HCT116 (cell line): Measurements from ENCODE around the gene WDR17. TPM values are rescaled to one million over a fixed set of nuclear protein-coding genes. Genes with fewer than 3 reads are reported as not detected.

Experiments used
- ATAC-seq: fragments of 200-7000 bp; cut with Tn5 transposase; 2 replicates; pipeline ENCODE4 v1.9.1; 2020; ENCODE audit warnings: mild to moderate bottlenecking, moderate library complexity
- BruUV-seq: library from RNA; stranded (reverse); fragments of 400-500 nt; replicated peaks from 2 replicates; lab custom pipeline; 2021; lab: Mats Ljungman, UMichigan
- CTCF ChIA-PET: fragments of 300-600 bp; sonication (Branson Sonifier 250); formaldehyde crosslinking; loops from one replicate; lab custom pipeline; 2021; ENCODE audit warnings: antibody characterized with exemption; lab: Charles Lee
- POLR2A ChIA-PET: fragments of 300-600, 350-600 bp; sonication (Branson Sonifier 250); formaldehyde crosslinking; loops from one replicate; lab custom pipeline; 2021; ENCODE audit warnings: antibody characterized with exemption; lab: Charles Lee
- RAD21 ChIA-PET, 2 experiments: fragments of 300-600 bp; sonication (Branson Sonifier 250); formaldehyde crosslinking; loops; one replicate each; lab custom pipeline; 2023; ENCODE audit warnings: low total read pairs in 2 of 2; ENCODE audit not compliant: uncharacterized antibody in 2 of 2, unreplicated experiment in 2 of 2, low non-redundant PET in 1 of 2; lab: Charles Lee
- DNase-seq: peaks from one replicate; pipeline ENCODE4 v3.0.0-alpha.2; 2010; ENCODE audit warnings: low read depth, low spot score
- H2AFZ ChIP-seq: fragments of 200-600 bp; shearing (Covaris generic), sonication (generic); 2 replicates; pipeline ENCODE4 v1.6.1; 2017; ENCODE audit warnings: low read depth, mixed run types, mixed read lengths, antibody characterized with exemption, low read length; ENCODE audit not compliant: poor library complexity, severe bottlenecking
- H3K27ac ChIP-seq: 2 replicates; pipeline ENCODE4 v1.5.1; 2012; ENCODE audit warnings: low read depth, low read length
- H3K27me3 ChIP-seq: fragments of 200-600 bp; sonication (generic); 2 replicates; pipeline ENCODE4 v1.6.1; 2016; ENCODE audit warnings: mixed run types, low read length, mixed read lengths; ENCODE audit not compliant: insufficient read depth
- H3K36me3 ChIP-seq, 2 experiments: fragments of 200-500 bp in 1 of 2; fragments of 200-600 bp in 1 of 2; sonication (Bioruptor generic) in 1 of 2; sonication (generic) in 1 of 2; 2 replicates each; pipeline versions ENCODE4 v1.5.1 to v1.6.1; 2014 to 2016; ENCODE audit warnings: low read length in 2 of 2, inconsistent platforms in 1 of 2, mixed read lengths in 1 of 2, mixed run types in 1 of 2; ENCODE audit not compliant: insufficient read depth in 2 of 2, control insufficient read depth in 1 of 2
- H3K4me1 ChIP-seq, 2 experiments: fragments of 200-600 bp in 1 of 2; sonication (generic) in 1 of 2; 2 replicates each; pipeline versions ENCODE4 v1.5.1 to v1.6.1; 2012 to 2017; ENCODE audit warnings: low read length in 2 of 2, inconsistent platforms in 1 of 2, mild to moderate bottlenecking in 1 of 2, mixed read lengths in 1 of 2, mixed run types in 1 of 2, moderate library complexity in 1 of 2; ENCODE audit not compliant: insufficient read depth in 2 of 2, control insufficient read depth in 1 of 2
- H3K4me2 ChIP-seq: fragments of 200-600 bp; sonication (generic); 2 replicates; pipeline ENCODE4 v1.6.1; 2017; ENCODE audit warnings: mixed run types, low read length, mixed read lengths
- H3K4me3 ChIP-seq, 2 experiments: fragments of 200-600 bp in 1 of 2; sonication (generic) in 1 of 2; replicated peaks in 1 of 2; 2 replicates each; pipeline ENCODE4 v1.5.1; 2011 to 2016; ENCODE audit warnings: low read length in 2 of 2, control low read depth in 1 of 2, low read depth in 1 of 2, mild to moderate bottlenecking in 1 of 2, mixed read lengths in 1 of 2, mixed run types in 1 of 2
- H3K79me2 ChIP-seq: fragments of 200-600 bp; sonication (generic); 2 replicates; pipeline ENCODE4 v1.6.1; 2017; ENCODE audit warnings: mild to moderate bottlenecking, mixed run types, low read length, moderate library complexity, mixed read lengths; ENCODE audit not compliant: insufficient read depth
- H3K9ac ChIP-seq: fragments of 200-600 bp; sonication (generic); 2 replicates; pipeline ENCODE4 v1.6.1; 2016; ENCODE audit warnings: low read length, mixed read lengths
- H3K9me2 ChIP-seq: fragments of 200-600 bp; sonication (generic), shearing (Covaris generic); 2 replicates; pipeline ENCODE4 v1.6.1; 2017; ENCODE audit warnings: mixed run types, mild to moderate bottlenecking, moderate library complexity; ENCODE audit not compliant: insufficient read depth
- H3K9me3 ChIP-seq, 2 experiments: fragments of 200-500 bp in 1 of 2; fragments of 200-600 bp in 1 of 2; sonication (Bioruptor generic) in 1 of 2; sonication (generic) in 1 of 2; 2 replicates each; pipeline ENCODE4 v1.6.1; 2014 to 2017; ENCODE audit warnings: low read length in 2 of 2, mixed read lengths in 2 of 2, inconsistent platforms in 1 of 2, low read depth in 1 of 2, mild to moderate bottlenecking in 1 of 2, mixed run types in 1 of 2, moderate library complexity in 1 of 2; ENCODE audit not compliant: control insufficient read depth in 1 of 2, insufficient read depth in 1 of 2
- H4K20me1 ChIP-seq: fragments of 200-600 bp; sonication (generic), shearing (Covaris generic); 2 replicates; pipeline ENCODE4 v1.6.1; 2017; ENCODE audit warnings: mixed run types, mild to moderate bottlenecking, moderate library complexity; ENCODE audit not compliant: insufficient read depth
- CEBPB ChIP-seq: IDR thresholded peaks from 2 replicates; pipeline ENCODE4 v1.6.1; 2012; ENCODE audit warnings: low read depth
- EGR1 ChIP-seq: IDR thresholded peaks from 2 replicates; pipeline ENCODE4 v1.6.1; 2012; ENCODE audit warnings: low read depth
- EZH2 ChIP-seq: fragments of 200-600 bp; sonication (generic); IDR thresholded peaks from 2 replicates; pipeline ENCODE4 v1.6.1; 2017; ENCODE audit warnings: antibody characterized with exemption, mixed run types
- EZH2phosphoT487 ChIP-seq: fragments of 200-600 bp; IDR thresholded peaks from 2 replicates; pipeline ENCODE4 v1.6.1; 2018; ENCODE audit warnings: antibody characterized with exemption, borderline replicate concordance
- FOSL1 ChIP-seq: IDR thresholded peaks from 2 replicates; pipeline ENCODE4 v1.6.1; 2012; ENCODE audit warnings: low read depth
- JUND ChIP-seq: IDR thresholded peaks from 2 replicates; pipeline ENCODE4 v1.6.1; 2012
- POLR2AphosphoS5 ChIP-seq: IDR thresholded peaks from 2 replicates; pipeline ENCODE4 v1.6.1; 2011; ENCODE audit warnings: mild to moderate bottlenecking, low read depth, low read length, moderate library complexity
- SIN3A ChIP-seq: IDR thresholded peaks from 2 replicates; pipeline ENCODE4 v1.6.1; 2012; ENCODE audit warnings: low read depth
- SP1 ChIP-seq: IDR thresholded peaks from 2 replicates; pipeline ENCODE4 v1.6.1; 2012; ENCODE audit warnings: low read depth
- YY1 ChIP-seq: IDR thresholded peaks from 2 replicates; pipeline ENCODE4 v1.6.1; 2011; ENCODE audit warnings: low read length, low read depth, moderate library complexity, mild to moderate bottlenecking; ENCODE audit not compliant: insufficient replicate concordance; ENCODE audit errors: extremely low read depth
- intact Hi-C: fragments of 100-400 bp; cut with micrococcal nuclease; formaldehyde crosslinking; loops from 2 replicates; pipeline ENCODE4 v1.10.0; 2022
- total RNA-seq: library from RNA; stranded (reverse); gene quantifications from one replicate; pipeline ENCODE4 v1.2.1, GENCODE V29; 2021; ENCODE audit not compliant: unreplicated experiment
- TF ChIP-seq, protein P1 (sequence below): IDR thresholded peaks from 2 replicates; pipeline ENCODE4 v1.6.1; 2012
- TF ChIP-seq, protein P2 (sequence below): IDR thresholded peaks from 2 replicates; pipeline ENCODE4 v1.6.1; 2011; ENCODE audit warnings: mild to moderate bottlenecking, low read length, moderate library complexity; ENCODE audit not compliant: insufficient replicate concordance; ENCODE audit errors: extremely low read depth
- TF ChIP-seq, protein P3 (sequence below): IDR thresholded peaks from 2 replicates; pipeline ENCODE4 v1.6.1; 2012

Gene WDR17
- total RNA-seq, 1 experiment from 2014 or later = 0.20 TPM

DNA sequence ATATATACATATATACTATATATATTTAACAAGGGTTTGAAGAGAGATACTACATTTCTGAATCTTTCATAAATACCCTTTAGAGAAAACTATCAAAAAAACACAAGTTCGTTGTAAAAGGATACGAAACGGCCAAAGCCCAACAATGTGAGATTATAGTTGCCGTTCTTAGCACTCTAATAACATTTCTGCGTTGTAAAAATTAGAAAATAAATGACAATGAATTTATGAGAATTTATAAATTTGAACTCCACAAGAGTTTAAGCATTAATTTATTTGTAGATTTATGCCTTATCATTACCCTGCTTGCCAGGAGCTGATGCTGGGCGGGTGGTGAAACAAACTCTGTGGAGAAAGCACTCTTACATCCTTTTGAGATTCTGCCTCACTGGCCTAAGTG is 1.1 kb downstream of the WDR17 start:
- POLR2A ChIA-PET = no interaction called here

More for the DNA sequence above, 1.1 kb downstream of the WDR17 start:
- Histone ChIP-seq H3K4me3 (no peak overlapping the region), H3K4me2 (no peak overlapping the region), H3K79me2 (no peaks in the 10 kb centered on the region), H4K20me1 (no peaks in the 10 kb centered on the region), H3K27ac (no peak overlapping the region), H3K9me2 (no peaks in the 10 kb centered on the region), H3K4me1 (no peaks in the 10 kb centered on the region), H3K9ac (no peak overlapping the region), H3K27me3 (no peaks in the 10 kb centered on the region), H2AFZ (no peak overlapping the region), H3K9me3 (no peaks in the 10 kb centered on the region), H3K36me3 (no peaks in the 10 kb centered on the region)
- intact Hi-C loops = loop anchor here (2.0 kb wide), 1 partner anchor 24 kb away; no protein-coding TSS in a partner anchor
- RAD21 ChIA-PET = no interaction called here
- CTCF ChIA-PET = no interaction called here
- BruUV-seq = no TSS peak
- TF ChIP-seq CEBPB = no peak
- TF ChIP-seq SIN3A = no peak
- TF ChIP-seq, protein P1, sequence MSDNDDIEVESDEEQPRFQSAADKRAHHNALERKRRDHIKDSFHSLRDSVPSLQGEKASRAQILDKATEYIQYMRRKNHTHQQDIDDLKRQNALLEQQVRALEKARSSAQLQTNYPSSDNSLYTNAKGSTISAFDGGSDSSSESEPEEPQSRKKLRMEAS = no peak
- TF ChIP-seq JUND = no peak
- TF ChIP-seq YY1 = no peak
- TF ChIP-seq EZH2 = no peak
- TF ChIP-seq, protein P2, sequence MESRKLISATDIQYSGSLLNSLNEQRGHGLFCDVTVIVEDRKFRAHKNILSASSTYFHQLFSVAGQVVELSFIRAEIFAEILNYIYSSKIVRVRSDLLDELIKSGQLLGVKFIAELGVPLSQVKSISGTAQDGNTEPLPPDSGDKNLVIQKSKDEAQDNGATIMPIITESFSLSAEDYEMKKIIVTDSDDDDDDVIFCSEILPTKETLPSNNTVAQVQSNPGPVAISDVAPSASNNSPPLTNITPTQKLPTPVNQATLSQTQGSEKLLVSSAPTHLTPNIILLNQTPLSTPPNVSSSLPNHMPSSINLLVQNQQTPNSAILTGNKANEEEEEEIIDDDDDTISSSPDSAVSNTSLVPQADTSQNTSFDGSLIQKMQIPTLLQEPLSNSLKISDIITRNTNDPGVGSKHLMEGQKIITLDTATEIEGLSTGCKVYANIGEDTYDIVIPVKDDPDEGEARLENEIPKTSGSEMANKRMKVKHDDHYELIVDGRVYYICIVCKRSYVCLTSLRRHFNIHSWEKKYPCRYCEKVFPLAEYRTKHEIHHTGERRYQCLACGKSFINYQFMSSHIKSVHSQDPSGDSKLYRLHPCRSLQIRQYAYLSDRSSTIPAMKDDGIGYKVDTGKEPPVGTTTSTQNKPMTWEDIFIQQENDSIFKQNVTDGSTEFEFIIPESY = no peak
- TF ChIP-seq, protein P3, sequence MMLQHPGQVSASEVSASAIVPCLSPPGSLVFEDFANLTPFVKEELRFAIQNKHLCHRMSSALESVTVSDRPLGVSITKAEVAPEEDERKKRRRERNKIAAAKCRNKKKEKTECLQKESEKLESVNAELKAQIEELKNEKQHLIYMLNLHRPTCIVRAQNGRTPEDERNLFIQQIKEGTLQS = no peak
- no peak for TF ChIP-seq POLR2AphosphoS5
- no peak for TF ChIP-seq EGR1
- TF ChIP-seq FOSL1 = no peak
- TF ChIP-seq SP1 = no peak
- TF ChIP-seq EZH2phosphoT487 = no peak
- DNase-seq (no peak), ATAC-seq (no peak)
